ENCODE data around the gene PARP4.
"Not testable (repeated sequence)": the region's sequence is repeated elsewhere in the genome, so short reads cannot be mapped to it uniquely, and the experiment has no call there.

The PARP4 gene

DNA sequence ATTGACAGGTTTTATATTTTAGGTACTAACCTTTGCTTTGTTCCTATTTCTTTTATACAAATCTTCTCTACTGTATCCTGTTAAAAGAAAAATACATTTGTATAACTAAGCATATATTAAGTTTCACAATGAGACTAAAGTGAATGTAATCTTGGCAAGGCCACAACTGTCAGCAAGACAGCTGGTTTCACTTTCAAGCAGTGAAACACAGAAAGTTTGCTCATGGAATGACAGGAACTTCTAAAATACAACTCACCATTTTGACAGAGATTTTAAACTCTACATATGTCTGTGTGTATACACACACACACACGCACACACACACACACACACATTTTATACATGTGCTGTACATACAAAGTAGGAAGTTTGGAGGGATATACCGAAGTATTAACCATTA lies 53.3 kb downstream of the PARP4 start:
- no peak for DNase-seq (ENCODE audit: low read depth)
- no peak overlapping the region for H3K4me3 ChIP-seq (ENCODE audit: low read depth, low read length)
- TF ChIP-seq, protein P1, sequence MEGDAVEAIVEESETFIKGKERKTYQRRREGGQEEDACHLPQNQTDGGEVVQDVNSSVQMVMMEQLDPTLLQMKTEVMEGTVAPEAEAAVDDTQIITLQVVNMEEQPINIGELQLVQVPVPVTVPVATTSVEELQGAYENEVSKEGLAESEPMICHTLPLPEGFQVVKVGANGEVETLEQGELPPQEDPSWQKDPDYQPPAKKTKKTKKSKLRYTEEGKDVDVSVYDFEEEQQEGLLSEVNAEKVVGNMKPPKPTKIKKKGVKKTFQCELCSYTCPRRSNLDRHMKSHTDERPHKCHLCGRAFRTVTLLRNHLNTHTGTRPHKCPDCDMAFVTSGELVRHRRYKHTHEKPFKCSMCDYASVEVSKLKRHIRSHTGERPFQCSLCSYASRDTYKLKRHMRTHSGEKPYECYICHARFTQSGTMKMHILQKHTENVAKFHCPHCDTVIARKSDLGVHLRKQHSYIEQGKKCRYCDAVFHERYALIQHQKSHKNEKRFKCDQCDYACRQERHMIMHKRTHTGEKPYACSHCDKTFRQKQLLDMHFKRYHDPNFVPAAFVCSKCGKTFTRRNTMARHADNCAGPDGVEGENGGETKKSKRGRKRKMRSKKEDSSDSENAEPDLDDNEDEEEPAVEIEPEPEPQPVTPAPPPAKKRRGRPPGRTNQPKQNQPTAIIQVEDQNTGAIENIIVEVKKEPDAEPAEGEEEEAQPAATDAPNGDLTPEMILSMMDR (IDR thresholded peaks at IDR 0.05; ENCODE audit: control insufficient read depth, extremely low read depth, insufficient read depth), result no peak

GRCh38 chr13:24458736-24459135 lies 53.8 kb downstream of the PARP4 start:
- TF ChIP-seq, protein P1 (IDR thresholded peaks at IDR 0.05; ENCODE audit: control insufficient read depth, extremely low read depth, insufficient read depth), result no peak
- no peak for DNase-seq (ENCODE audit: low read depth)
- no peak overlapping the region for H3K4me3 ChIP-seq (ENCODE audit: low read depth, low read length)

DNA sequence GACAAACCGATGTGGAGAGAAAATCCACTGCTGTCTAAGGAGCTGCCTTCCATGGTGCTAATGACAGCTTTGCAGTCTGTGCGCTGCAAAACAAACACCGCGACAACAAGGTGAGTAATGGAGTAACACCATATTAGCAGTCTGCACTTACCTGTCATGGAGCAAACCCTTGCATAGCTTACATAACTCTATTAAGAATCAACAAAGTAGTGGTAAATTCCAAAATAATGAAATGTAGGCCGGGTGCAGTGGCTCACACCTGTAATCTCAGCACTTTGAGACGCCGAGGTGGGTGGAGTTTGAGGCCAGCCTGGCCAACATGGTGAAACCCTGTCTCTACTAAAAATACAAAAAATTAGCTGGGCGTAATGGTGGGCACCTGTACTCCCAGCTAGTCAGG lies 56.2 kb downstream of the PARP4 start:
- TF ChIP-seq, protein P1 (IDR thresholded peaks at IDR 0.05; ENCODE audit: control insufficient read depth, extremely low read depth, insufficient read depth), result no peak
- no peak overlapping the region for H3K4me3 ChIP-seq (ENCODE audit: low read depth, low read length)
- DNase-seq (ENCODE audit: low read depth), result no peak

DNA sequence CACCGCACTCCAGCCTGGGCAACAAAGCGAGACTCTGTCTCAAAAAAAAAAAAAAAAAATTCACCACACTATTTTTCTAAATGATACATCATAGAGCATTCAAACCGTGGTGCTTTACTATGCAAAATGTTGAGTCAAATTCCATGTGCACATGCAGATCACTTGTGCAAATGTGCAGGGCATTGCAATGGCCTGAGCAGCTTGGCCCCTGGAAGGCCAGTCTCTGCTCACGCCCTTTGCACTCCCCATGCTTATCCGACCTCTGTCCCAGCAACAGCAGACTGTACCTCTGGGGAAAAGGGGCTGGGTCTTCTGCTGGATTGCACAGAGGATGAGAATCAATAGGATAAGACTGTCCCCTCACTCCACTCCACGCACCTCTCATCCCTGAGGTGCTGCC lies 58.5 kb downstream of the PARP4 start:
- H3K4me3 ChIP-seq (ENCODE audit: low read depth, low read length), result no peak overlapping the region
- TF ChIP-seq, protein P1 (IDR thresholded peaks at IDR 0.05; ENCODE audit: control insufficient read depth, extremely low read depth, insufficient read depth), result no peak
- DNase-seq (ENCODE audit: low read depth), result no peak

GRCh38 chr13:24452044-24452443 lies 60.5 kb downstream of the PARP4 start:
- TF ChIP-seq, protein P1 (IDR thresholded peaks at IDR 0.05; ENCODE audit: control insufficient read depth, extremely low read depth, insufficient read depth), result no peak
- no peak for DNase-seq (ENCODE audit: low read depth)
- no peak overlapping the region for H3K4me3 ChIP-seq (ENCODE audit: low read depth, low read length)

- H3K4me3 ChIP-seq (ENCODE audit: low read depth, low read length), result no peak overlapping the region
- TF ChIP-seq, protein P1 (IDR thresholded peaks at IDR 0.05; ENCODE audit: control insufficient read depth, extremely low read depth, insufficient read depth), result no peak
- DNase-seq (ENCODE audit: low read depth), result no peak
These were observed 62.0 kb downstream of the PARP4 start for GRCh38 chr13:24450530-24450929.

GRCh38 chr13:24444851-24445250 lies 67.7 kb downstream of the PARP4 start:
- DNase-seq (ENCODE audit: low read depth); H3K4me3 ChIP-seq (ENCODE audit: low read depth, low read length): not testable (repeated sequence)

All from LNCaP clone FGC (cell line).